Left ventricle myocardium superior (tissue), 1 donor: ENCODE measurements around the gene CRIP3. TPM values are rescaled to one million over a fixed set of nuclear protein-coding genes. Genes with fewer than 3 reads are reported as not detected.
"Not testable (repeated sequence)": the region's sequence is repeated elsewhere in the genome, so short reads cannot be mapped to it uniquely, and the experiment has no call there.

Experiments
- ATAC-seq: fragments of 200-7000 bp; cut with Tn5 transposase; one replicate; pipeline ENCODE4 v1.9.1; 2020; ENCODE audit warnings: mild to moderate bottlenecking, moderate library complexity
- DNase-seq: peaks from one replicate; pipeline ENCODE4 v3.0.0-alpha.2; 2020
- intact Hi-C: fragments of 100-400 bp; cut with micrococcal nuclease; formaldehyde crosslinking; loops from one replicate; pipeline ENCODE4 v1.11.0; 2022
- long read RNA-seq: library from polyadenylated mRNA; unstranded; transcript quantifications from one replicate; pipeline ENCODE4 v2.0.0, GENCODE V29; 2021
- total RNA-seq: library from RNA; stranded (reverse); fragmentation: NEBNext Ultra II Directional; extraction: Animal tissue kit (Norgen Biotek cat#: 25700); gene quantifications from one replicate; pipeline ENCODE4 v1.2.1, GENCODE V29; 2021
- donor health status: DM: no; HTN: yes; CAD: no; lungs with severe emphysema.

The CRIP3 gene
- total RNA-seq = 6.6 TPM
- long read RNA-seq, partial matches to known transcripts = 0 of 3 reads
- long read RNA-seq, other reads (novel, unspliced or antisense) = 3 of 3 reads

GRCh38 chr6:43308101-43308989, at the start of gene CRIP3:
CRIP3 (minus strand) TSS chr6:43308826; CDS start chr6:43308792, 34 bp downstream.
- ATAC-seq (peak; percentile 80), DNase-seq (peak; percentile 68)
- intact Hi-C loops = no loop called here

- DNase-seq = no peak
- ATAC-seq = peak; percentile 92
- intact Hi-C loops = no loop called here
Measured at GRCh38 chr6:43355862-43356590, 47.4 kb upstream of the CRIP3 start.

GRCh38 chr6:43351951-43352350, 43.3 kb upstream of the CRIP3 start:
- intact Hi-C loops = not testable (repeated sequence)

GRCh38 chr6:43347444-43347843, 38.8 kb upstream of the CRIP3 start:
- intact Hi-C loops = no loop called here
- no peak for DNase-seq
- peak; percentile 58 for ATAC-seq

More at GRCh38 chr6:43351951-43352350, 43.3 kb upstream of the CRIP3 start:
- not testable (repeated sequence) for ATAC-seq, DNase-seq

- DNase-seq (no peak), ATAC-seq (no peak)
- intact Hi-C loops = no loop called here
Measured at GRCh38 chr6:43347021-43347420, 38.4 kb upstream of the CRIP3 start.

- ATAC-seq, intact Hi-C loops, DNase-seq: not testable (repeated sequence)
Measured at GRCh38 chr6:43346243-43346642, 37.6 kb upstream of the CRIP3 start.

- no peak for ATAC-seq
- intact Hi-C loops = loop anchor here (5.0 kb wide), 1 partner anchor 77 kb away; no protein-coding TSS in a partner anchor
- no peak for DNase-seq
Measured at GRCh38 chr6:43339168-43339567, 30.5 kb upstream of the CRIP3 start.

GRCh38 chr6:43338243-43338642, 29.6 kb upstream of the CRIP3 start:
- intact Hi-C loops = loop anchor here (5.0 kb wide), 1 partner anchor 76 kb away; no protein-coding TSS in a partner anchor
- no peak for ATAC-seq
- no peak for DNase-seq

GRCh38 chr6:43336382-43336781, 27.8 kb upstream of the CRIP3 start:
- ATAC-seq (peak; percentile 15), DNase-seq (no peak)
- intact Hi-C loops = loop anchor here (5.0 kb wide), 1 partner anchor 74 kb away; no protein-coding TSS in a partner anchor

GRCh38 chr6:43335469-43335868, 26.8 kb upstream of the CRIP3 start:
- no peak for ATAC-seq
- no peak for DNase-seq
- intact Hi-C loops = loop anchor here (5.0 kb wide), 1 partner anchor 73 kb away; no protein-coding TSS in a partner anchor

GRCh38 chr6:43334466-43335095, 26.0 kb upstream of the CRIP3 start:
- ATAC-seq (peak; percentile 36), DNase-seq (no peak)
- intact Hi-C loops = loop anchor here (5.0 kb wide), 1 partner anchor 72 kb away; no protein-coding TSS in a partner anchor

GRCh38 chr6:43331891-43332290, 23.3 kb upstream of the CRIP3 start:
- intact Hi-C loops = no loop called here
- DNase-seq = no peak
- ATAC-seq = no peak

- DNase-seq = no peak
- intact Hi-C loops = no loop called here
Measured at GRCh38 chr6:43331470-43331869, 22.8 kb upstream of the CRIP3 start.

GRCh38 chr6:43328528-43328927, 19.9 kb upstream of the CRIP3 start:
- DNase-seq = peak; percentile 70
- intact Hi-C loops = no loop called here
- ATAC-seq = peak; percentile 96

More at GRCh38 chr6:43331470-43331869, 22.8 kb upstream of the CRIP3 start:
- no peak for ATAC-seq

- no peak for DNase-seq
- intact Hi-C loops = no loop called here
- ATAC-seq = no peak
Measured at GRCh38 chr6:43325876-43326275, 17.2 kb upstream of the CRIP3 start.

- intact Hi-C loops = no loop called here
- no peak for DNase-seq
- no peak for ATAC-seq
Measured at GRCh38 chr6:43318011-43318410, 9.4 kb upstream of the CRIP3 start.

- ATAC-seq (no peak), DNase-seq (no peak)
- intact Hi-C loops = no loop called here
Measured at GRCh38 chr6:43313813-43314212, 5.2 kb upstream of the CRIP3 start.

GRCh38 chr6:43311666-43312065, 3.0 kb upstream of the CRIP3 start:
- no peak for ATAC-seq
- no peak for DNase-seq
- intact Hi-C loops = no loop called here

- no peak for ATAC-seq
- intact Hi-C loops = no loop called here
- DNase-seq = no peak
Measured at GRCh38 chr6:43310624-43311023, 2.0 kb upstream of the CRIP3 start.
